Stimulated activated CD4-positive, alpha-beta T cell treated with anti-CD3 and anti-CD28 coated beads, Interleukin-15, amount 100 ng/mL, for 24 hours (primary cell): ENCODE measurements around the gene FOXC1.

Experiments used
- DNase-seq: peaks from one replicate; pipeline ENCODE4 v3.0.0-alpha.2; 2020

The FOXC1 gene

DNA sequence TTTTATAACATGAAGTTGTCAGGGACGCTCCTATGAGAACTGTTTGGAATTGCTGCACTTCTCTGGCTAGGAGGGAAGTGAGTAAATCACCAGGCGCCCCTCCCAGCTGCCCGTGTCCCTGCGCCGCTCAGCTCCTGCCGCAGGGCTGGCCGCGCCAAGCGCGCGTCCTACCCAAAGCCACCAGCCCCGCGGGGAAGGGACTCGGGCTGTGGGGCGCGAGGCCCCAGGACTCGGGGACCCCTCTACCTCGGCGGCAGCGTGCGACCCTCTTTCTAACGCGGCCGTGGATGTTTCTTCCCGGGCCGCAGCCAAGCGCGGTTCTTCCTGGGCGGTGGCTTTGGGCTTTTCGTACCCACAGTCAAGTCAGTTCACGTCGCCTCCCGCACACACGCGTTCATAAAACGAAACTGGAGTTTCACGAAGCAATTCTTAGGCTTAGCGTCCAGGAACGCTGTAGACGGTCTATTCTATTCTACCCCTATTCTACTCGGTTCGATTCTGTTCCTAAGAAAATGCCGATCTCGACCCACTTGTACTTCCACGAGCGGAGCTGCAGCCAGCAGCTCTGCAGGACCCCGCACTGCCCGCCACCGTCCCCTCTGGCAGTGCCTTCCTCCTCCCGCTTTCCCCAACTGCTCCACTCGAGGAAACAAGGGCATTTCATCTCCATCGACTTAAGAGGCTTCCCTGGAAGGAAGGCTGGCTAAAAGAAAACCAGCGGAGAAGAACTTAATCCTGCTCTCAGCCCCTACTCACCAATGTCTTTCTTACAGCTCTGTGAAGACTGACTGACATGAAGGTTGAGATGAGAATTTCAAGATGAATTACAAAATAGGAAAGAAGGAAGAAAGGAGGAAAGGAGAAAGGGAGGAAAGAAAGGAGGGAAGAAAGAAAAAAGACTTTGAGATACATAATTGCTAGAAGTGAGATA lies 15.4 kb downstream of the FOXC1 start:
- peak; percentile 21 for DNase-seq

DNA sequence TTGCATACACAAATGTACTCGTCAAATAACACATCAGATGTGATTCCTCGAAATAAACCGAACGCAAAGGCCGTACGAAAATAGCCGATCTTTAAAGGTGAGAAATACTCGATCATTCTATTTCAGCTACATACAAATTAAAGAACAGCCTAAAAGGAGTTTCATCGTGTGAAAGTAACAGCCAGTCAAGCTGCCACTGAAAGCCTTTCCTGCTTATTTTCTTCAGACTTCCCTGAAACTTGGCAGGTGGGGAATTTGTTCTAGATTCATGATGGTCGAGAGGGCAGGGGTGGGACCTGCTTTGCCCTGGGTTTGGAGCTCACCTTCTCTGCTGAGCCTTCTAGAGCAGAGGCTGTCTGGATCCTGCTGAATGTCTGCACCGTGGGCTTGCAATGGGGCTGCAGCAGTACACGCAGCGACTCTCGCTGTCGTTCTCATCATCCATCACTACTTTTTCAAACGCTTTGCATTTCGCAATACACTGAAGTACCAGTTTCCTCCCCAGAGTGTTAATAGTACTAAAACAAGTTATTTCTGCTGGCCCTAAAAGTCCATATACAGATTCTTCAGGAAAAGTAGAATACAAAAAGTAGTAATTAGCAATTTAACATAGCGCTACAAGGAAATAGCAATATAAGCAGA lies 16.2 kb downstream of the FOXC1 start:
- DNase-seq, result no peak

DNA sequence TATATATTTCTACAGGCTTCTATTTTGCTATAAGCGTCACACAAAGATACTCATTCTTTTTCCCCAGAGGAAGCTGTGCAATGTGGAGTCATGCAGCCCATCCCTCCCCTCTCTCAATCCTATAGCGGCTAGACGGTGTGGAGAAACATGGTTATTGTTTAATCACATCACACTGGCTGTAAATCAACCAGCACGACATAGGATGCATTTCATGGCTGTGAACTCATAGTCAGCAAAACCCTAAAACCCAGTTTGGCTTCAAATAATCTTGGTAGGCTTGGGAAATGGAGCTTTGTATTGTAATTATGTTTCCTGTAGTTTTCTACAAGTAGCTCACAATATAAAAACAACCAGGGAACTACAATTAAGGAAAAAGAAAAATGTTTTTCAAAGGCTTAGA lies 16.8 kb downstream of the FOXC1 start:
- no peak for DNase-seq

DNA sequence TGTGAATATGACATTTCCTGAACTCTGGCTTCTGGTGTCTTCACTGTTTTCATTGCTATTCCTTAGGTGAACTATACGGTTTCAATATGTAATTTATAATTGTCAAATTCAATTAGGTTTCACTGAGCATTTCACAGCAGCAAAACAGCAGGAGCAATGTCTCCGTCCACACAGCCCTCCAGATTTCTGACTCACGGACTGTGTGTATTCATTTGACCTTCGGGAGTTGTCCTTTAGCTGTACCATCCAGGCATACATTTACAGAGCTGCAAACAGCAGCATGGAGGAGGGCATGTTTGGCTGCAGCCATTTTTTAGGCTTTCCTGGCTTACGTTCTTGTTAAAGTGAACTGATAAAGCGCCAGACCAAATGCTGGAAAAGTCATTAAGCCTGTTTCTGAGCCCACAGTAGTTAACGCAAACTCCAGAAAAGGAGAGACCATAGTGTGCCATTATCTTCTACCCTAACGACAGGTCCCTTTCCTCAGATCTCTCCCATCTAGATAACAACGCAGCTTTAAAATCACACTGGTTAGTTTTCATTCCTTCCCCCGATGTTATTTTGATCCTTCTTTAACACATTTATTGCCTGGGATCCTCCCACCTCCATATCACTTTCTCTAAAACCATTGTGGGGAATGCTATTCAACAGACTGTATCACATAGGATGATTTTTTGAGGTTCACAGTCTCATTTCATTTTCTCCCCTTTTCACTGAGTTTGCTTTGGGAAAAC lies 18.3 kb downstream of the FOXC1 start:
- no peak for DNase-seq

DNA sequence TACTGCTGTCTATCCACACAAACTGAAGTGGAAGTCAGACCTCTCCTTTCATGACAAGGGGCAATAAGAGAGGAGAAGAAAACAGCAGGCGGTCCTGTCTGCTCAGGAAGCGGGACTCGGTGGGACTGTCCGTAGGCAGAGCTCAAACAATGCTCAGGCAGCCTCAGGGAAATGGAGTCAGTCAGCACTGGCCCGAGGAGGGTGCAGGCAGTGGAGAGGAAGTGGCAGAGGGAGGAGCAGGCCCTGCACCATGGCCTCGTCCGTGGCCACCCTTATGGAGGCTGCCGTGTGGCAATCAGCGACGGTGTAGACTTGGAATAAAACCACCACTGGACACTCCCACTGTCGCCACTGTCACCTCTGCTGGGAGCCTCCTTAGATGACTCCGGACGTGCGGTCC lies 19.6 kb downstream of the FOXC1 start:
- DNase-seq, result no peak

DNA sequence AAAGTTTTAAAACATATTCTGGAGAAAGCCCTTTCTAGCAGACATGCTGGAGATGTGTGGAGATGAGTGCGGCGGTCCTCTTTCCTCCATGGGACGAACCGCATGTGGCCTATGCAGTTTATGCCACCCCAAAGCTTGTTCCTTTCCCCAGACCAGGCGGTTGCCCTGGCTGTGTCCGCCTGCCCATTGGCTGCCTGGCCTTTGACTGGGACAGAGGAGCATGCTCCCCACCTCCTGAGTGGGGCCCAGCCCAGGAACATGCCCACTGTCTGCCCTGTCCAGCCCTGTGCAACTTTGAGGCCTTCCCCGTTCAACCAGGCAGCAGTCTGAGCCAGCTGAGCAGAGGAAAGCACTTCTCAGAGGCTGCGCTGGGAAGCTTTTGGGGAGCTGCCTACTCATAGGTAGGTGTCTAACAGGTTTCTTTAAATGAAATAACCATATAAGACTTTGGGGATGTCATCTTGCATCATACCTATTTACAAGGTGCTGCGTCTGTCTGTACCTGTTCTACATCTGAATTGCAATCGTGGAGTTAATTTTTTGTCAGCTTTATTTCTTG lies 20.6 kb downstream of the FOXC1 start:
- no peak for DNase-seq

DNA sequence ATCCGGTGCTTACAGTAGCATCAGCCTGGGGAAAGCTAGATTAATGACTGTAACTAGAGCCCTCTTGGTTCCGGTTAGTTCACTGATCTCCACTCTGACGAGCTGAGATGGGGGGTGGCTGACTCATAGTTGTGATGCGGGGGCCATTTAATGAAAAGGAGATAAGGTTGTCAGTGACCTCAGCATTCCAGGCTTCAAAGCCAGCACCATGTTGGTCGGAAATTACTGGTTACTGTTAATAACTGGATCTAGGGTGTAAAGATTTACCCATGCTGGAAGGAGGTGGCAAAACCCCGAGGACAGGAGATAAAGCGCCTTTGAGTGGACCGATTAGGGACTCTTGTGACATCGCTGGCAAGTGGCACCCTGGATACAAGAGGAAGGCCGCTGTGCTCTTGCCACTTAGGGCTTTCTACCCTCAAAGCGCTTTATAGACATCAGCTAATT lies 21.1 kb downstream of the FOXC1 start:
- no peak for DNase-seq

DNA sequence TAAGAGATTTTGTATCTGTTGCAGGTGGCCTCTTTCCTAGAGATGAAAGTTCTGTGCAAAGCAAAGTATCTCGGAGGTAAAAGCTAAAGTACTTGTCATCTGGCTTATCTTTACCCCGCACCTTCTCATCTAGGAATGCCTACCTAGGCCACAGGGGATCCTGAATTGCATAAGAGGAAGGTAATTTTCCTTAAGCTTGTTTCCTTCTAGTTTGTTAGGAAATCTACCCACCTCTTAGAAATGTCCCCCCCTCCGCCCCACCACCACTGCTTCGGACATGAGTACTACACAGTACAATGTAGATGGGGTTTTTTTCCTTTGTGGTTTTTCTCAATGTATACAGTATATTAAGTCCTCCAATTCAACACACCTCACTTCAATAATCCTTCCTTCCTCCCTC lies 21.5 kb downstream of the FOXC1 start:
- DNase-seq, result no peak

DNA sequence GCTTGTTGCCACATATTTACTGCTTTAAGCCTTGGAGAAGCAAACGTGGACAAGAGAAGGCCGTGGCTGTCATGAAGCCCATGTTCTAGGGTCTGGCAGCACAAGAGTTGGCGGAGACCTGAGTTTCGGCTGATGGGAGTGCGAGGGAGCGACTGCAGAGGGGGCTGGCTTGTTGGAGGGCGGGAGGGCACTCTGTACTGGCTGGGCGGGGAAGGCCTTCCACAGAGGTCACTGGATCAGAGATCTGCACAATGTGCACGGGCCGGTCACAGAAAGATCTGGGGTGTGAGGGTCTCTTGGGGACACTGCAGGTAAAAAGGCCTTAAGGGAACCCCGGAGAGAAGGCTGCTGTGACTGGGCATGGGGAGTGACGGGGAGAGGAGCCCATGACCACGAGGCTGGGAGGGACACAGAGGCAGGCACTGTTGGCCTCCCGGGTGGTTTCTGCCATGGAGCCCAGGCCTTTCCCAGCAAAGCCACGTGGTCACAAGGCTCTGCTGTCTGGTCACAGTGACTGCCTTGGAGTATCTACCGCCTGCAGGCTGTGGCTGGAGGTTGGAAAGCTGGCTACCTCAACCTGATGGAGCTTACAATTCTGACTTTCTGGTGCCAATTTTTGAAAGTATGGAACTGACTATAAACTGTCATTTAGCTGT lies 23.8 kb downstream of the FOXC1 start:
- no peak for DNase-seq

DNA sequence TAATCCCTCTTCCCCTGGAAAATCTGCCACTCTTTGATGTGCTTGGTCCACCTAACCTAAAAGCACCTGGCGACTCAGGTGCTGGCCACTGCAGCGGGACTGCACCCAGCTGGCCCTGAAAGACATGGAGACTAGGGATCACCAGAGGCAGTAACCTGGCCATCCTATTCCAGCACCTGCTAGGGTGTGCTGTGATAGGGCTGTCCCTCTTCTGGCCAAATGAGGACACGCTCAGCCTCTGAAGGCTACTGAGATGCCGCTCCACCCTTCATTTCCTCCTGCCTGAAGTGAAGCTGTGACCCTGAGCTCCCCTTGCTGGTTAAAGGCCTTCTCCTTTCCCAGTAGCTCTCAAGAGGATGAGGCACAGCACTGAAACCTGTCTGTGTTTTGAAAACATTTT lies 24.4 kb downstream of the FOXC1 start:
- DNase-seq, result no peak

DNA sequence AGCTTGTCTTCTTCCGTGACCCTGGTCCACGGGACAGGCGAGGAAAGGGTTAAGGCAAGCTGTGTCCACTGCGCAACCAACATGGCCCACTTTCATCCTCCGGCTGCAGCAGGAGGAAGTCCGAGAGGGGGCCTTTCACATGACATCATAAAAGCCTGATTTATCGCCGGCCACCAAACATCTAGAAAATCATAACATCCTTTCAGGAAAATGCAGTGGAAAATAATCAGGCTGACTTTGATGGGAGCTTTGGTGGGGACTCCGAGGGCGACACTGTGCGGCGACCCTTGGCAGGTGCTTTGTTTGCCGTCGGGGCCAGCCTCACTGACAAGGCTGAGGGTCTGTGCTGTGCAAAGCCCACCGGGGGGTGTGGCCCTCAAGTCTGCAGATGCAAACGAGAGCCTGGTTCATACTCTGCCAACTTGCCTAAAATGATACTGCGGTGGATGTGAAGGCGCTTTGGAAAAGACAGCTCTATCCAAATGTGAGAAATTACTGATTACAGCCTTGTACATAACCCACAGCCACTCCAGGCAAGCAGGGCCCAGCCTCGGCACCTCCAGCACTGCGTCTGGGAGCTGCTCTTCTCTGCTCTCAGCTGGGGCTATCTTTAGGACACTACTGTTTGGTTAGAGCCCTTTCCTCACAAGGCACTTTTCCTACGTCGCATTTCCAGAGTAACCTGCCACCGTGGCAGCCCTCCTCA lies 25.7 kb downstream of the FOXC1 start:
- no peak for DNase-seq

DNA sequence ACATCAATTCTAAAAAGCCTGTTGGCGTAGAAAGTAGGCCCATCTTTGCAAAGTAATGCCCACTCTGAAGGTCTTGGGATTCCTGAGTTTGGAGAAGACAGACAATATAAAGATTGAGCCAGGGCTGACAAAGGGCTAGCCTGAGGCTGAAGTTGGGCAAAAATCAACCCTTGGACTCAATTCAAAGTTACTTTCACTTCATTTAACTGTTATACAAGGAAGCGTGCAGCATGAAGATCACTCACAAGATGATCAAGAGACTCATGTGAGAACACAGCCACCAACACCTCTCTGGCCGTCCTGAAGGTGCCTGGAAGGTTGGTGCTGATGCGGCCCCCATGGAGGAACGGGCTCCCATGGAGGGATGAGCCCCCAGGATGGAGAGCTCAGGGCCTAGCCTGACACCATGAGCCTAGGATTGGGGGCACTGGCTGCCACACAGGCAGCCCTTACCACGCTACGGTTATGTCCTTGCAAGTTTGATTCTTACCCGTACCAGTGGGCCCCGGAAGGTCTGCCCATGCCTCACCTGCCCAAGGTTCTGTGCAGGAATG lies 26.6 kb downstream of the FOXC1 start:
- DNase-seq, result no peak

DNA sequence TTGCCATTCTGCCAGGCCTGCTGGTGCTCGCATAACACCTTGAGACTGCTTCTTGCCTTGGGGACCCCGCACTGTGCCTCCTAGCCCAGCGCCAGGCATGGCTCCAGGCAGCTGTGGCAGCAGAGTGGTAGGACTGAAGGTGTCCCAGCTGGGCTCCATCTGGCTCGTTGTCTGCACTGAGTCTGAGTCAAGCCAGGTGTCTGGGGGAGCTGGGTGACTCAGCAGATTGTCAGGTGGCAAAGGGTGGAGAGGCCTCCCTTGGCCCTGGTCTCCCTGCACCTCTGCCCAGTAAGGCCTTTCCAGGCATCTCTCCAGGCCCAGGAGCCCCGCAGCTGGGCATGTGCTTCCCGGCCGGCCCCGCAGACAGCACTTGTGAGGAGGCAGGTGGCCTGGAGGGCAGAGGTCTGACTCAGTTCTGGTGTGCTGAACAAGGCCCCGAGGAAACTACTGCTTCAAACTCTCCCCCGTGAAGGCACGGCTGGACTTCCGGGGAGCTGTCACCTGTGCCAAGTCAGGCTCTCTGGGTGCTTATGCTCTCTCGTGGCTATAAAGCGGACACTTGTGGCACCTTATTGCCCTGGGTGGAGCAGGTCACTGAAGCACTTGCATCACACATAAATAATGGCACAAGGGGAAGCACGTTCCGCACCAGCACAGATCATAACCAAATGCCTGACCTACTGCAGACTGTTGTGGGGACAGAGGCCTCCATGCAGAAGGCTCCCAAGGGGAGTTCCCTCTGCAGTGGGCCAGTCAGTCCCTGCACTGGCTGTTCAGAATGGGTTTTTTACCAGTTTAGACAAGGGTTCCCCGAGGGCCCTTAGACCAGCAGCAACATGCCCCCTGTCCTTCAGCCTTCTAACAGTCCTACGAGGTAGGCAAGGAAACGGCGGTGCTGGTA lies 27.5 kb downstream of the FOXC1 start:
- DNase-seq, result no peak

DNA sequence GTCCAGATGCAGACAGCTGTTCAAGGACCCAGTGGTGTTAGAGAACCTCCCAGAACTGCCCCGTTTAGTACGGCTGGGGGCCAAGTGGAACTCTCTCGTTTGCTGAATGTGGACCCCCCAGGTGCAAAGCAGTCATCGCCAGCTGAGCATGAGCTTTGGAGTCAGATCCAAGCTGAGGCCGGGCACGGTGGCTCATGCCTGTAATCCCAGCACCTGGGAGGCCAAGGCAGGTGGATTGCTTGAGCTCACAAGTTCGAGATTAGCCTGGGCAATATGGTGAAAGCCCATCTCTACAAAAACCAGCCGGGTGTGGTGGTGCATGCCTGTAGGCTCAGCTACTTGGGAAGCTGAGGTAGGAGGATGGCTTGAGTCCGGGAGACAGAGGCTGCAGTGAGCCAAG lies 29.7 kb downstream of the FOXC1 start:
- DNase-seq, result no peak

DNA sequence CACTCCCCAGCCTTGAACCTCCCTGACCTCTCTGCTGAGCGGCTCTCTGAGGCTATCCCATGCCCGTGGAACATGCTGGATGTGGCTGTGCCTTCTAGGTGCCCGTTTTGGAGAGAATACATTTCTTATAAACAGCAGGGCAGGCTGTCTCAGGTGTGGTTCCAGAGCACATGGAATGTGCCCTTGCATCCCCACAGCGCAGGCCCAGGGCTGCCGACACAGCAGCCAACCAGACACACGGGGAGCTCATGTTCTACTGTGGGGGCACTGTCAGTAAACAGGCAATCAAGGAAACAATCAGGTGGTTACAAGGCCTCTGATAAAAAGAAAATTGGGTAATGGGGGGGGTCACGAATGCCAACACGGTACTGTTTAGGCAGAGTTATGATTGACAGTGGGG lies 30.8 kb downstream of the FOXC1 start:
- no peak for DNase-seq

DNA sequence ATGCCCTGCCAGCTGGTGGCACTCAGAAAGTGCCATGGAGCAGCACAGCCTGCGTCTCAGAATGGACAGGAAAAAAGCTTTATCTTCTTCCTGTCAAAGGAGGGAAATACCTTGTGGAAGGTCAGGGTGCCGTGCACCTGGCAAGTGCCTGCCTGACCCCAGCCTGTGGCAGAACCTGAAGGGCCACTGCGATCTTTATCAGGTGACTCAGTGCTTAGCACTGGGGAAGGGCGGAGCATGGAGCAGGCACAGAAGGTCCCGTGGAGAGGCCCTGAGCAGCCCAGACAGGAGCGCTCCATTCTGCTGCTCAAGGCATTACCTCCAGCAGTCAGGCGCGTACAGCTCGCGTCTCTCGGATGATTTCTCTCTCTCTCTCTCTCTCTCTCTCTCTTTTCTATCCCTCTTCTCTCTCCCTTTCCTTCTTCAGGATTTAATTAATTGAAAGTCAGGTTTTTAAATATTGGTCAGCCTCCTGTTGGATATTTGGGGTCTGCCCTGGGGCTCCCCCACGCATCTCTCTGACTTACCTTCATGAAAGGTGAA lies 31.7 kb downstream of the FOXC1 start:
- DNase-seq, result no peak

DNA sequence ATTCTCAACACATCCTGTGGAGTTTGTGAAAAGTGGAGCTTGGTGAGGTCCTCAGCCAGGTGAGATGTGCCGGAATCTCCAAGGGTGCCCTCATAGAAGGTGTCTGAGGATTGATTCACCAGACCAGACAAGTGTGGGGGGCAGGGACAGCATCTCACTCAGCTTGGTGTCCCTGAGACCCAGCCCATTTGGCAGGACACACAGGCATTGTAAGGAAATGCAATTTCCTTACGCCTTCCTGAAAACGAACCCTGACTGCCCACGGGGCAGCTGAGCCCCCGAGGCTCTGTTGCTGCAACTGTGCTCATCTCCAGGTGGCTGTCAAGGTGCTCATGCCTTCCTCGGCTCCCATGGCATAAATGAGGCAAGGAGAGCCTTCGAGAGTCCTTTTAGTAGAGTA lies 33.4 kb downstream of the FOXC1 start:
- no peak for DNase-seq

DNA sequence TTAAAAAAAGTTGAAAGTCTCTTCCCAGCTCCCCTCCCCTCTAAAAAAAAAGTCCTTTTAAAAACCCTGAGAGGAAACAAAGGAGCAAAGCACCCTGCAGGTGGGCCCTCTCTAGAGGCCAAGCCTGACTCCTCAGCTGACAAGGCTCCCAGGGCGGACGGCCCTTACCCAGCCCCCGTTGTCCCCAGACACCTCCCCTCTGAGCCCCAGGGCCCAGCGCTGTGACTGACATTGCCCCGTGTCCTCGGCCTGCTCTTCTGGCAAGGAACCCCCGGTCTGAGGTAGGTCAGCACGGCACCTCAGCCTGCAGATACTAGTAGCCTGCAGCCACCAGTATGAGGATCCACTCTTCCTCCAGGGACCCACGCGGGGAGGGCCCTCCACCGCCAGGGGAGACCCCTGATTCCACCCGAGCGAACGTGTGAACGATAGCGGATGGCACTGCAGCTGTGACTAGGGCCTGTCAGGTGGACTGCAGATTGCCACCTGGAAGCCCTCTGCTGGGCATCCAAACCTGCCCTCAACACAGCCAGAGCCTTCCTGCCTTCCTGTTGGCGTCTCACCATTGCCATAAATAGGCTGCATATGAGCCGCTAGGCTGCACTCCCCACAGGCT lies 34.2 kb downstream of the FOXC1 start:
- DNase-seq, result no peak

DNA sequence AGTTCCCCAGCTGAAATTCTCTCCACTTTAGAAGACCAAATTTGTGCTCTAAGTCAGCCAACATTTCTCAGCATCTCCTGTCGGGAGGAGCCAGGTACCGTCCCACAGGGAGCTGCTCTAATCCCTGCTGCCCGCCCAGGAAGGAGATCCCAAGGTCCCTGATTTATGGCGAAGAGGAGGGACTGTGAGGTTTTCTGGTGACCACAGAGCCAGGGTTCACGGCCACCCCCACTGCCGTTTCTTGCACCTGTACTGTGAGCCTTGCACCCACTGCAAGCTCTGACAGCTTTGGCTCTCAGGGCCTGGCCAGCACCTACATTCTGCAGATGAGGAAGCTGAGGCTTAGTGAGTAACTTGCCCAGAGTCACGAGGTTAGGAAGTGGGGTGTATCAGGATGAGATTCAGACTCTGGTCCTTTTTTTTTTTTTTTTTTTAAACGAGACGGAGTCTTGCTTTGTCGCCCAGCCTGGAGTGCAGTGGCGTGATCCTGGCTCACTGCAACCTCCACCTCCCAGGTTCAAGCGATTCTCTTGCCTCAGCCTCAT lies 34.9 kb downstream of the FOXC1 start:
- DNase-seq, result no peak
